HFFc6 (cell line): ENCODE results near the gene EPYC. TPM values are rescaled to one million over a fixed set of nuclear protein-coding genes. Genes with fewer than 3 reads are reported as not detected.

Source experiments
- DNase-seq: peaks from one replicate; pipeline ENCODE4 v3.0.0-alpha.2; 2018
- H3K27ac Mint-ChIP-seq: 2 replicates; pipeline ENCODE4 v1.8.0; 2020; ENCODE audit warnings: mild to moderate bottlenecking, mixed read lengths
- H3K27me3 Mint-ChIP-seq: 2 replicates; pipeline ENCODE4 v1.8.0; 2021; ENCODE audit warnings: mild to moderate bottlenecking, moderate library complexity, mixed read lengths; ENCODE audit not compliant: insufficient read depth
- H3K36me3 Mint-ChIP-seq: 2 replicates; pipeline ENCODE4 v1.8.0; 2021; ENCODE audit warnings: low read depth, mixed read lengths
- H3K4me1 Mint-ChIP-seq: 2 replicates; pipeline ENCODE4 v1.8.0; 2020; ENCODE audit warnings: low read depth, mixed read lengths
- H3K4me3 Mint-ChIP-seq: 2 replicates; pipeline ENCODE4 v1.8.0; 2020; ENCODE audit warnings: mild to moderate bottlenecking, moderate library complexity, mixed read lengths
- H3K9me3 Mint-ChIP-seq: 2 replicates; pipeline ENCODE4 v1.8.0; 2020; ENCODE audit warnings: mild to moderate bottlenecking, mixed read lengths
- total RNA-seq, 6 experiments: library from RNA; stranded (reverse); fragmentation: NEBNext Ultra II Directional; extraction: Animal tissue kit (Norgen Biotek cat#: 25700); gene quantifications; 2 replicates in 1 of 6; 3 replicates in 5 of 6; pipeline ENCODE4 v1.2.3, GENCODE V29; 2021
- TF ChIP-seq, protein P1 (sequence below): fragments of 200-600 bp; sonication (generic); IDR thresholded peaks from 2 replicates; pipeline ENCODE4 v1.5.0; 2021; ENCODE audit warnings: antibody characterized with exemption, mild to moderate bottlenecking

EPYC gene
- total RNA-seq, 6 experiments from 2014 or later: not detected

DNA sequence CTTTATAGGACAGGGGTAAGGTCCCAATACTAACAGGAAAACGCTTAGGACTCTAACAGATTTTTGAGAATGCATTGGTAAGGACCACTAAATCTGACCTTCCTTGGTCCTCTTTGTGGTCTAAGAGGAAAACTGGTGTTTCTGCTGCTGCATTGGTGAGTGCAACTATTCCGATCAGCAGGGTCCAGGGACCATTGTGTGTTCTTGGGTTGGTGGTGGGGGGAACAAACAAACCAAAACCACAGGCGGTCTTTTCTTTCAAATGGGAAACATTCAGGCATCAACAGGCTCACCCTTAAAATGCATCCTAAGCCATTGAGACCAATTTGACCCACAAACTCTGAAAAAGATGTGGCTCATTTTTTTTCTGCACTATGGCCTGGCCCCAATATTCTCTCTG, 20.7 kb downstream of the EPYC start:
- Mint-ChIP-seq H3K27me3 (peaks cover 2% of the 10 kb centered on the region; the same call in 1 of the 2 replicates), H3K36me3 (no peaks in the 10 kb centered on the region), H3K4me1 (peaks cover 26% of the 10 kb centered on the region), H3K4me3 (no peak overlapping the region), H3K27ac (no peak overlapping the region), H3K9me3 (0 out of 2 replicates have a peak, but pooled peaks cover 3% of the 10 kb centered on the region)
- no peak for DNase-seq
- TF ChIP-seq, protein P1, sequence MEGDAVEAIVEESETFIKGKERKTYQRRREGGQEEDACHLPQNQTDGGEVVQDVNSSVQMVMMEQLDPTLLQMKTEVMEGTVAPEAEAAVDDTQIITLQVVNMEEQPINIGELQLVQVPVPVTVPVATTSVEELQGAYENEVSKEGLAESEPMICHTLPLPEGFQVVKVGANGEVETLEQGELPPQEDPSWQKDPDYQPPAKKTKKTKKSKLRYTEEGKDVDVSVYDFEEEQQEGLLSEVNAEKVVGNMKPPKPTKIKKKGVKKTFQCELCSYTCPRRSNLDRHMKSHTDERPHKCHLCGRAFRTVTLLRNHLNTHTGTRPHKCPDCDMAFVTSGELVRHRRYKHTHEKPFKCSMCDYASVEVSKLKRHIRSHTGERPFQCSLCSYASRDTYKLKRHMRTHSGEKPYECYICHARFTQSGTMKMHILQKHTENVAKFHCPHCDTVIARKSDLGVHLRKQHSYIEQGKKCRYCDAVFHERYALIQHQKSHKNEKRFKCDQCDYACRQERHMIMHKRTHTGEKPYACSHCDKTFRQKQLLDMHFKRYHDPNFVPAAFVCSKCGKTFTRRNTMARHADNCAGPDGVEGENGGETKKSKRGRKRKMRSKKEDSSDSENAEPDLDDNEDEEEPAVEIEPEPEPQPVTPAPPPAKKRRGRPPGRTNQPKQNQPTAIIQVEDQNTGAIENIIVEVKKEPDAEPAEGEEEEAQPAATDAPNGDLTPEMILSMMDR: no peak

DNA sequence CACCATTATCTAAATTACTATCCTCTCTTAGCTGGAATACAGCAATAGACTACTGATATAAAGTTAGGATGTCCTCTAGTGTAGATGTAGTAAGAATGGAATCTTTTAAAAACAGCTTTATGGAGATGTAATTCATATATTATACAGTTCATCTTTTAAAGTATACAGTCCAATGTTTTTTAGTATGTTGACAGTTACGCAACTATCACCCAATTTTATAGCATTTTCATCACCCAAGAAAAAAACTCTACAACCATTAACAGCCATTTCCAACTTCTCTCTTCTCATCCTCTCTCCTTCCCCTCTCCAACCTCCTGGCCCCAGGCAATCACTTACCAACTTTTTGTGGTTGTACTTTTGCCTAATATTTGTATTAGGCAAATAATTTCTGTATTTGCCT, 22.6 kb downstream of the EPYC start:
- Mint-ChIP-seq H3K27me3 (peaks cover 2% of the 10 kb centered on the region; the same call in 1 of the 2 replicates), H3K4me3 (no peak overlapping the region)

DNA sequence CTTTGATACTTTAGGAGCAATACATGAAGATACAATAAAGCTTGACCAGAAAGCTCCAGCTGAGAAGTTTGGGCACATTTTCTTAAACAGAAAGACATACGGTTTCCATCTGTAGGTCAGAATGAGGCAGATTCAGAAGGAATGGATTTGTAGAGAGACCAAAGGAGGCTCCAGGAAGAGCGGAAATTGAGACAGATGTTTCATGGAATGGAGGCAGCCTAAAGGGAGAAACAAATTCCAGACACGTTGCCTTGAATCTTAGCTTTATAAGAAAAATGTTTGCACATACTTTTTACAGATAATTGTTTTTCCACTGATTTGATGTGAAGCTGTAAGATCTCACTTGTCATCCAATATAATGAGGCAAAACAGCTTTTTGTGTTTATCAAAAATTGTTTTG, 24.8 kb downstream of the EPYC start:
- Mint-ChIP-seq H3K9me3 (no peaks in the 10 kb centered on the region), H3K36me3 (no peaks in the 10 kb centered on the region), H3K4me1 (peaks cover 23% of the 10 kb centered on the region), H3K4me3 (peak overlapping the region; percentile 35; the same call in 1 of the 2 replicates), H3K27me3 (peaks cover 2% of the 10 kb centered on the region; the same call in 1 of the 2 replicates), H3K27ac (peak overlapping the region; percentile 73)
- TF ChIP-seq, protein P1: no peak
- DNase-seq: no peak

More for the DNA sequence above, 22.6 kb downstream of the EPYC start:
- Mint-ChIP-seq H3K9me3 (0 out of 2 replicates have a peak, but pooled peaks cover 3% of the 10 kb centered on the region), H3K36me3 (no peaks in the 10 kb centered on the region), H3K27ac (no peak overlapping the region), H3K4me1 (peaks cover 27% of the 10 kb centered on the region)
- DNase-seq: no peak
- TF ChIP-seq, protein P1: no peak

DNA sequence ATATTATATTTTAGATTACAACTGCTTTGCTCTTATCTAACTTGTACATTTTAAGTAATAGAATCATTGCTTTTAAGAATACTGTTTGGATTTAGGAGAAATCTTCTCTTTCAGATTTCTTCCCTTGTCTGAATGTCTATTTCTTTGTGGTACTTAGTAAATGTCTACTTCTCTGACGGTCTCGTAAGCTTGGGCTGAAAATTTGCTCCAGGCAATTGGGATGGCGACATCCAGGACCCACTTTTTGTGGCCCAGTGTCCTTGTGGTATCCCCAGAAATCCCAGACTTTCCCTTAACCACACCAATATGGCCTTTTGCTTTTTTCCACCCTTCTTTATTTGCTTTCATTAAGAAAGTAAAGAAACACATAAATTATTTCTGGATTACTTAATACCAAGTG, 25.8 kb downstream of the EPYC start:
- Mint-ChIP-seq H3K36me3 (no peaks in the 10 kb centered on the region), H3K9me3 (no peaks in the 10 kb centered on the region), H3K4me1 (peaks cover 32% of the 10 kb centered on the region), H3K27ac (no peak overlapping the region), H3K27me3 (peaks cover 2% of the 10 kb centered on the region; the same call in 1 of the 2 replicates), H3K4me3 (no peak overlapping the region)
- no peak for DNase-seq
- TF ChIP-seq, protein P1: no peak

DNA sequence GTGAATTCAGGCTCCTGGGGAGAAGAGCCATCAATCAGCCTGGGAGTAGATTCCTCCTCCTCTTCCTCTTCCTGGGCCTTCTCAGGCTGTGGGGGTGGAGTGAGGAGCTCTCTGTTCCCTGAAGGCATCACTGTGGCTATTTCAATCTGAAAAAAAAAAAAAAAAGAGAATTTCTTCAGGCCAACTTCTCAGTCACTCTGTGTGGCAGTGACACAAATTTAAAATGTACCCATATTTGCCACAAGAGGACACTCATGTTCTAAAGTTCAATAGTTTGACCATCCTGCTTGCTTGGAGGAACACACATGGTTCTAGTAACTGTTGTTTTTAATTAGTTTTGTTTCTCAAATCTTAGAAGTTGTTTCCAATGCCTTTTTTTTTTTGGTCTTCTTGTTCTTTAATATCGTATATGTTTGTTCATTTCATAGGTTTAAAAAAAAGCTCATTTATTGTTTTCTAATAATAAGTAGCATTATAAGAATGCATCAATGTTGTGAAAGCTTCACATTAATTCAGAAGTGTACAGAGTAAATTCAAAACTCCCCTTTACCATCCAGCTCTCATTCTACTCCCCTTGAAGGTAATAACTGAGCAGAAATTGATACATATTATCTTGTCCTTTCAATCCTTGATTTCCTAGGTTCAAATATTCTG, 26.5 kb downstream of the EPYC start:
- no peaks in the 10 kb centered on the region for H3K36me3 Mint-ChIP-seq
- peak; percentile 79 for DNase-seq
- peaks cover 39% of the 10 kb centered on the region for H3K4me1 Mint-ChIP-seq
- no peaks in the 10 kb centered on the region for H3K9me3 Mint-ChIP-seq
- TF ChIP-seq, protein P1: peak; percentile 92
- peaks cover under 1% of the 10 kb centered on the region; the same call in 1 of the 2 replicates for H3K27me3 Mint-ChIP-seq
- no peak overlapping the region for H3K4me3 Mint-ChIP-seq
- no peak overlapping the region for H3K27ac Mint-ChIP-seq
